ENCODE measurements around the gene VGLL1.

GRCh38 chrX:136585262-136585661 is 53.2 kb downstream of the VGLL1 start:
- no peak for TF ChIP-seq POLR2A (IDR thresholded peaks at IDR 0.05)
- no peak for TF ChIP-seq CTCF (IDR thresholded peaks at IDR 0.05)

Measured in thyroid gland (tissue), 4 donors.